HCT116 (cell line): Measurements from ENCODE around the gene PTCD1. TPM values are rescaled to one million over a fixed set of nuclear protein-coding genes. Genes with fewer than 3 reads are reported as not detected.

Experiments
- ATAC-seq: fragments of 200-7000 bp; cut with Tn5 transposase; 2 replicates; pipeline ENCODE4 v1.9.1; 2020; ENCODE audit warnings: mild to moderate bottlenecking, moderate library complexity
- BruUV-seq: library from RNA; stranded (reverse); fragments of 400-500 nt; replicated peaks from 2 replicates; lab custom pipeline; 2021; lab: Mats Ljungman, UMichigan
- CTCF ChIA-PET: fragments of 300-600 bp; sonication (Branson Sonifier 250); formaldehyde crosslinking; loops from one replicate; lab custom pipeline; 2021; ENCODE audit warnings: antibody characterized with exemption; lab: Charles Lee
- POLR2A ChIA-PET: fragments of 300-600, 350-600 bp; sonication (Branson Sonifier 250); formaldehyde crosslinking; loops from one replicate; lab custom pipeline; 2021; ENCODE audit warnings: antibody characterized with exemption; lab: Charles Lee
- RAD21 ChIA-PET, 2 experiments: fragments of 300-600 bp; sonication (Branson Sonifier 250); formaldehyde crosslinking; loops; one replicate each; lab custom pipeline; 2023; ENCODE audit warnings: low total read pairs in 2 of 2; ENCODE audit not compliant: uncharacterized antibody in 2 of 2, unreplicated experiment in 2 of 2, low non-redundant PET in 1 of 2; lab: Charles Lee
- DNase-seq: peaks from one replicate; pipeline ENCODE4 v3.0.0-alpha.2; 2010; ENCODE audit warnings: low read depth, low spot score
- H2AFZ ChIP-seq: fragments of 200-600 bp; shearing (Covaris generic), sonication (generic); 2 replicates; pipeline ENCODE4 v1.6.1; 2017; ENCODE audit warnings: low read depth, mixed run types, mixed read lengths, antibody characterized with exemption, low read length; ENCODE audit not compliant: poor library complexity, severe bottlenecking
- H3K27ac ChIP-seq: 2 replicates; pipeline ENCODE4 v1.5.1; 2012; ENCODE audit warnings: low read depth, low read length
- H3K27me3 ChIP-seq: fragments of 200-600 bp; sonication (generic); 2 replicates; pipeline ENCODE4 v1.6.1; 2016; ENCODE audit warnings: mixed run types, low read length, mixed read lengths; ENCODE audit not compliant: insufficient read depth
- H3K36me3 ChIP-seq, 2 experiments: fragments of 200-500 bp in 1 of 2; fragments of 200-600 bp in 1 of 2; sonication (Bioruptor generic) in 1 of 2; sonication (generic) in 1 of 2; 2 replicates each; pipeline versions ENCODE4 v1.5.1 to v1.6.1; 2014 to 2016; ENCODE audit warnings: low read length in 2 of 2, inconsistent platforms in 1 of 2, mixed read lengths in 1 of 2, mixed run types in 1 of 2; ENCODE audit not compliant: insufficient read depth in 2 of 2, control insufficient read depth in 1 of 2
- H3K4me1 ChIP-seq, 2 experiments: fragments of 200-600 bp in 1 of 2; sonication (generic) in 1 of 2; 2 replicates each; pipeline versions ENCODE4 v1.5.1 to v1.6.1; 2012 to 2017; ENCODE audit warnings: low read length in 2 of 2, inconsistent platforms in 1 of 2, mild to moderate bottlenecking in 1 of 2, mixed read lengths in 1 of 2, mixed run types in 1 of 2, moderate library complexity in 1 of 2; ENCODE audit not compliant: insufficient read depth in 2 of 2, control insufficient read depth in 1 of 2
- H3K4me2 ChIP-seq: fragments of 200-600 bp; sonication (generic); 2 replicates; pipeline ENCODE4 v1.6.1; 2017; ENCODE audit warnings: mixed run types, low read length, mixed read lengths
- H3K4me3 ChIP-seq, 2 experiments: fragments of 200-600 bp in 1 of 2; sonication (generic) in 1 of 2; replicated peaks in 1 of 2; 2 replicates each; pipeline ENCODE4 v1.5.1; 2011 to 2016; ENCODE audit warnings: low read length in 2 of 2, control low read depth in 1 of 2, low read depth in 1 of 2, mild to moderate bottlenecking in 1 of 2, mixed read lengths in 1 of 2, mixed run types in 1 of 2
- H3K79me2 ChIP-seq: fragments of 200-600 bp; sonication (generic); 2 replicates; pipeline ENCODE4 v1.6.1; 2017; ENCODE audit warnings: mild to moderate bottlenecking, mixed run types, low read length, moderate library complexity, mixed read lengths; ENCODE audit not compliant: insufficient read depth
- H3K9ac ChIP-seq: fragments of 200-600 bp; sonication (generic); 2 replicates; pipeline ENCODE4 v1.6.1; 2016; ENCODE audit warnings: low read length, mixed read lengths
- H3K9me2 ChIP-seq: fragments of 200-600 bp; sonication (generic), shearing (Covaris generic); 2 replicates; pipeline ENCODE4 v1.6.1; 2017; ENCODE audit warnings: mixed run types, mild to moderate bottlenecking, moderate library complexity; ENCODE audit not compliant: insufficient read depth
- H3K9me3 ChIP-seq, 2 experiments: fragments of 200-500 bp in 1 of 2; fragments of 200-600 bp in 1 of 2; sonication (Bioruptor generic) in 1 of 2; sonication (generic) in 1 of 2; 2 replicates each; pipeline ENCODE4 v1.6.1; 2014 to 2017; ENCODE audit warnings: low read length in 2 of 2, mixed read lengths in 2 of 2, inconsistent platforms in 1 of 2, low read depth in 1 of 2, mild to moderate bottlenecking in 1 of 2, mixed run types in 1 of 2, moderate library complexity in 1 of 2; ENCODE audit not compliant: control insufficient read depth in 1 of 2, insufficient read depth in 1 of 2
- H4K20me1 ChIP-seq: fragments of 200-600 bp; sonication (generic), shearing (Covaris generic); 2 replicates; pipeline ENCODE4 v1.6.1; 2017; ENCODE audit warnings: mixed run types, mild to moderate bottlenecking, moderate library complexity; ENCODE audit not compliant: insufficient read depth
- CBX3 ChIP-seq: IDR thresholded peaks from 2 replicates; pipeline ENCODE4 v1.6.1; 2012; ENCODE audit warnings: low read depth
- CTCF ChIP-seq, 3 experiments: fragments of 200-600 bp in 1 of 3; sonication (generic) in 1 of 3; IDR thresholded peaks in 2 of 3; conservative IDR thresholded peaks in 1 of 3; 2 replicates each; pipeline ENCODE4 v1.5.1; 2012 to 2017; ENCODE audit warnings: low read depth in 2 of 3, low read length in 2 of 3, antibody characterized with exemption in 1 of 3, borderline replicate concordance in 1 of 3, control low read depth in 1 of 3, mild to moderate bottlenecking in 1 of 3, mixed read lengths in 1 of 3, mixed run types in 1 of 3, moderate library complexity in 1 of 3; ENCODE audit not compliant: insufficient read depth in 1 of 3
- ELF1 ChIP-seq: IDR thresholded peaks from 2 replicates; pipeline ENCODE4 v1.6.1; 2012; ENCODE audit warnings: low read depth, borderline replicate concordance
- POLR2A ChIP-seq: IDR thresholded peaks from 2 replicates; pipeline ENCODE4 v1.7.0; 2011; ENCODE audit warnings: borderline replicate concordance; ENCODE audit not compliant: insufficient read depth, insufficient read length; ENCODE audit errors: extremely low read depth
- POLR2AphosphoS5 ChIP-seq: IDR thresholded peaks from 2 replicates; pipeline ENCODE4 v1.6.1; 2011; ENCODE audit warnings: mild to moderate bottlenecking, low read depth, low read length, moderate library complexity
- RAD21 ChIP-seq: IDR thresholded peaks from 2 replicates; pipeline ENCODE4 v1.6.1; 2012; ENCODE audit warnings: low read depth, mild to moderate bottlenecking
- REST ChIP-seq: IDR thresholded peaks from 2 replicates; pipeline ENCODE4 v1.6.1; 2012; ENCODE audit warnings: low read depth
- YY1 ChIP-seq: IDR thresholded peaks from 2 replicates; pipeline ENCODE4 v1.6.1; 2011; ENCODE audit warnings: low read length, low read depth, moderate library complexity, mild to moderate bottlenecking; ENCODE audit not compliant: insufficient replicate concordance; ENCODE audit errors: extremely low read depth
- ZBTB33 ChIP-seq: IDR thresholded peaks from 2 replicates; pipeline ENCODE4 v1.6.1; 2011; ENCODE audit warnings: mild to moderate bottlenecking, low read length, moderate library complexity; ENCODE audit not compliant: insufficient replicate concordance; ENCODE audit errors: extremely low read depth
- ZNF274 ChIP-seq: fragments of 200-500 bp; sonication (Bioruptor generic); IDR thresholded peaks from 2 replicates; pipeline ENCODE4 v1.6.1; 2014; ENCODE audit warnings: mild to moderate bottlenecking, low read depth, low read length, inconsistent platforms
- intact Hi-C: fragments of 100-400 bp; cut with micrococcal nuclease; formaldehyde crosslinking; loops from 2 replicates; pipeline ENCODE4 v1.10.0; 2022
- total RNA-seq: library from RNA; stranded (reverse); gene quantifications from one replicate; pipeline ENCODE4 v1.2.1, GENCODE V29; 2021; ENCODE audit not compliant: unreplicated experiment

PTCD1 gene
- total RNA-seq, 1 experiment from 2014 or later = 9.2 TPM

GRCh38 chr7:99403764-99404163 lies 34.8 kb downstream of the PTCD1 start:
- CTCF ChIA-PET = no interaction called here

GRCh38 chr7:99402854-99403253 lies 35.7 kb downstream of the PTCD1 start:
- H3K79me2 ChIP-seq = peaks cover 67% of the 10 kb centered on the region
- peaks cover 9 to 13% of the 10 kb centered on the region in 2 experiments; a peak in 3 of 4 replicates for H3K4me1 ChIP-seq
- no peak overlapping the region for H2AFZ ChIP-seq
- ChIA-PET POLR2A (no interaction called here), CTCF (no interaction called here), RAD21 (no interaction called here)
- no TSS peak for BruUV-seq
- no peak for ATAC-seq
- no peak overlapping the region for H3K27ac ChIP-seq
- no peaks in the 10 kb centered on the region; the same call in 1 of the 2 replicates for H4K20me1 ChIP-seq
- no peak for DNase-seq
- peaks cover 33 to 52% of the 10 kb centered on the region in 2 experiments for H3K36me3 ChIP-seq
- no peaks in the 10 kb centered on the region for H3K27me3 ChIP-seq
- no peak overlapping the region for H3K4me2 ChIP-seq
- H3K4me3 ChIP-seq = no peak overlapping the region
- no peak overlapping the region for H3K9ac ChIP-seq
- H3K9me3 ChIP-seq = no peaks in the 10 kb centered on the region
- no peaks in the 10 kb centered on the region for H3K9me2 ChIP-seq
- intact Hi-C loops = no loop called here
- TF ChIP-seq YY1 = no peak
- TF ChIP-seq REST = no peak
- TF ChIP-seq ZNF274 = no peak
- no peak for TF ChIP-seq CTCF (IDR thresholded peaks at IDR 0.05 in 2 of 3, conservative IDR thresholded peaks at IDR 0.05 in 1 of 3; ENCODE audit: borderline replicate concordance in 1 of 3, insufficient read depth in 1 of 3, low read depth in 2 of 3, low read length in 2 of 3)
- no peak for TF ChIP-seq ZBTB33
- TF ChIP-seq CBX3 = no peak
- no peak for TF ChIP-seq RAD21
- no peak for TF ChIP-seq POLR2A
- no peak for TF ChIP-seq ELF1
- TF ChIP-seq POLR2AphosphoS5 = no peak

More at GRCh38 chr7:99403764-99404163, 34.8 kb downstream of the PTCD1 start:
- Histone ChIP-seq H3K27ac (no peak overlapping the region), H3K9me3 (no peaks in the 10 kb centered on the region), H3K4me2 (no peak overlapping the region), H3K9me2 (no peaks in the 10 kb centered on the region), H3K36me3 (peaks cover 24 to 48% of the 10 kb centered on the region in 2 experiments), H3K27me3 (no peaks in the 10 kb centered on the region), H3K4me1 (peaks cover 9 to 13% of the 10 kb centered on the region in 2 experiments; a peak in 3 of 4 replicates), H3K79me2 (peaks cover 74% of the 10 kb centered on the region), H2AFZ (no peak overlapping the region), H3K4me3 (no peak overlapping the region), H3K9ac (no peak overlapping the region), H4K20me1 (no peaks in the 10 kb centered on the region; the same call in 1 of the 2 replicates)
- intact Hi-C loops = no loop called here
- POLR2A ChIA-PET = no interaction called here
- TF ChIP-seq RAD21 (no peak), YY1 (no peak), POLR2AphosphoS5 (no peak), ELF1 (no peak), ZNF274 (no peak)
- no peak for ATAC-seq
- RAD21 ChIA-PET = no interaction called here
- no TSS peak for BruUV-seq
- DNase-seq = no peak
